GM19395 (cell line): Measurements from ENCODE around the gene HOXD8.

Source experiments
- ATAC-seq: cut with Tn5 transposase; IDR thresholded peaks from one replicate; pipeline ENCODE4 v1.9.1; 2021; ENCODE audit warnings: mild to moderate bottlenecking, moderate library complexity; ENCODE audit not compliant: unreplicated experiment

Gene HOXD8

GRCh38 chr2:176090862-176091261 is 38.6 kb upstream of the HOXD8 start:
- ATAC-seq: no peak

DNA sequence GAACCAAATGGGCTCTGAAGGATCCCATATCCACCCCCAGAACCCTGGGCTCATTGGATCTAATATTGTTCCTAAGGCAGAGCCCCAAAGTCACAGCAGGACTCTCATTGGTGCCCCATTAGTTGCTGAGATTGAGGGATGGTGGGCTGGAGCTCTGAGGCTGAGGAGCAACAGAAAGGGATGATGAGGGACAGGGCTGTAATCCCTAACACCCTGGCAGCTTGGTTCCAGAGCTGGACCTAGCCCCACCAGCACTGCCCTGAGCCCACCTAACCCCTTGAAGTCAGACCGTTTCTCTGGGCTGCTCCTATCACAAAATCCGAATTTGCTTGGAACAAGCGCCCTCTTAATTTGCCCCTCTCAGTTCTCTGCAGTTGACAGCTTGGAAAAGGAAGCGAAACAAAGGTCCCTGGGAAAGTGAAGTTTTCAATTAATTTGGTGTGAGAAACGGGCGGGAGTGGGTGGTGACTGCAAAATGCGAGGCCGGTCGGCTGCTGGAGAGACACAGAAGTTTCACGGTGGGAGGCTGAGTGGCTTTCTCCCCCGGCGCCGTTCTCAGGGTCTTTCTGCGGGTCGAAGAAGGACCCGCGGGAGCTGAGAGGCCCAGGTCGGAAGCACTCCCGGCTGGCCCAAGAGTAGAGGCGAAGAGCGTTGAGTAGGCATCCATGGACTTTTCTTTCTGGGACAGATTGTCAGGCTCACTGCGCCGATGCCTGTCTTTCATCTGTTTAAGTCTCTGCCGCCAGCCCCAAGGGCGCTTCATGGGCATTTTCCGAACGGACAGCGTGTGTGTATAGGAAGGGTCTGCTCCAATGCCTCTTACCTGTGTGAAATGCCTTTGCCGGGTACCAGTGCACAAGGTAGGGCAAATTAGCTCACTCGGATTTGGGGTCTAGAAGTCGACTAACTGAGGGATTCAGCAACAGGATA is 37.9 kb upstream of the HOXD8 start:
- ATAC-seq: no peak

DNA sequence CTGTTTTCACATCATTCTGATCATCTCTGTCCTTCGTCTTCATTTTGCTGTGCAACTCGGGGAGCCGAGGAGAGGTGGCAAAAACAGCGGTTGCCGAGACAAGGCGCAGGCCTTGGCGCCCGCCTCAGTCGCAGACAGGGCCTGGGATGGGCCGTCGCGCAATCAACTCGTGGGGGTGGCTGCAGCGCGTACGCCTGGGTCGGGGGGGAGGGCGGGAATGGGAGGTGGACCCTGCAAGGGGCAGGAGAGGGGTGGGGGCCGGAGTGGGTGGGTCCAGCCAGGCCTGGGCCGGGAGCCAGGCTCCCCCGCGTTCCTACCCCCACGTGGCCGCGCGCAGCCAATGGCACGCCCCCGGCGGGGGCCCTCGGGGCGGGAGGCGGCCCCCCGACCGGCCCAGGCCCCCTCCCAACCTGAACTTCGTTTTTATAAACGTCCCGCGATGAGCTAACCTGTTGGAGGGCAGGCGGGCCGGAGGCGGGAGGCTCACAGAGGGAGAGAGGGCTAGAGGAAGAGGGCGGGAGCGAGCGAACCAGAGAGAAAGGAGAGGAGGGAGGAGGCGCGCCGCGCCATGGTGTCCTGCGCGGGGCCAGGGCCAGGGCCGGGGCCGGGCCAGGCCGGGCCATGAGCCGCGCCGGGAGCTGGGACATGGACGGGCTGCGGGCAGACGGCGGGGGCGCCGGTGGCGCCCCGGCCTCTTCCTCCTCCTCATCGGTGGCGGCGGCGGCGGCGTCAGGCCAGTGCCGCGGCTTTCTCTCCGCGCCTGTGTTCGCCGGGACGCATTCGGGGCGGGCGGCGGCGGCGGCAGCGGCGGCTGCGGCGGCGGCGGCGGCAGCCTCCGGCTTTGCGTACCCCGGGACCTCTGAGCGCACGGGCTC is 37.0 kb upstream of the HOXD8 start, which contains the start of gene HOXD13:
HOXD13 (plus strand) TSS at position 452 of the 875 bp plus-strand sequence; CDS start at position 622, 170 bp downstream.
- no peak for ATAC-seq

DNA sequence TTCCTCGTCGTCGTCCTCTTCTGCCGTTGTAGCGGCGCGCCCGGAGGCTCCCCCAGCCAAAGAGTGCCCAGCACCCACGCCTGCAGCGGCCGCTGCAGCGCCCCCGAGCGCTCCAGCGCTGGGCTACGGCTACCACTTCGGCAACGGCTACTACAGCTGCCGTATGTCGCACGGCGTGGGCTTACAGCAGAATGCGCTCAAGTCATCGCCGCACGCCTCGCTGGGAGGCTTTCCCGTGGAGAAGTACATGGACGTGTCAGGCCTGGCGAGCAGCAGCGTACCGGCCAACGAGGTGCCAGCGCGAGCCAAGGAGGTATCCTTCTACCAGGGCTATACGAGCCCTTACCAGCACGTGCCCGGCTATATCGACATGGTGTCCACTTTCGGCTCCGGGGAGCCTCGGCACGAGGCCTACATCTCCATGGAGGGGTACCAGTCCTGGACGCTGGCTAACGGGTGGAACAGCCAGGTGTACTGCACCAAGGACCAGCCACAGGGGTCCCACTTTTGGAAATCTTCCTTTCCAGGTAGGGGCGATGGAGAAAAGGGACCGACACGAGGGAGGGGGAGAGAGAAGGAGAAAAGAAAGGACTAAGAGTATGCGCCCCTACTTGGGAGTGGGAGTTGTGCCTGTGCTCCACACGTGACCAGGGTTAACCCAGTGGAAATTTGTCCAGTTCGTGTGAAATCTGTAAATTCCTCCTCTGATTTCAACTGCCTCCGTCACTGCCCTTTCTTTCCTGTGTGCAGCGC is 36.2 kb upstream of the HOXD8 start:
- no peak for ATAC-seq

GRCh38 chr2:176093898-176094249 is 35.6 kb upstream of the HOXD8 start:
- ATAC-seq: no peak

DNA sequence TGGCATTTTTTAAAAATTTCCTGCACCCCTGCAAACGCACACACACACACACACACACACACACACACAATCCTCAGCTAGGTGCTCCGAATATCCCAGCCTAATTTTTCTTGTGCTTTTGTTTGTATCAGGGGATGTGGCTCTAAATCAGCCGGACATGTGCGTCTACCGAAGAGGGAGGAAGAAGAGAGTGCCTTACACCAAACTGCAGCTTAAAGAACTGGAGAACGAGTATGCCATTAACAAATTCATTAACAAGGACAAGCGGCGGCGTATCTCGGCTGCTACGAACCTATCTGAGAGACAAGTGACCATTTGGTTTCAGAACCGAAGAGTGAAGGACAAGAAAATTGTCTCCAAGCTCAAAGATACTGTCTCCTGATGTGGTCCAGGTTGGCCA is 35.2 kb upstream of the HOXD8 start:
- no peak for ATAC-seq

GRCh38 chr2:176095421-176095820 is 34.1 kb upstream of the HOXD8 start:
- ATAC-seq: no peak

DNA sequence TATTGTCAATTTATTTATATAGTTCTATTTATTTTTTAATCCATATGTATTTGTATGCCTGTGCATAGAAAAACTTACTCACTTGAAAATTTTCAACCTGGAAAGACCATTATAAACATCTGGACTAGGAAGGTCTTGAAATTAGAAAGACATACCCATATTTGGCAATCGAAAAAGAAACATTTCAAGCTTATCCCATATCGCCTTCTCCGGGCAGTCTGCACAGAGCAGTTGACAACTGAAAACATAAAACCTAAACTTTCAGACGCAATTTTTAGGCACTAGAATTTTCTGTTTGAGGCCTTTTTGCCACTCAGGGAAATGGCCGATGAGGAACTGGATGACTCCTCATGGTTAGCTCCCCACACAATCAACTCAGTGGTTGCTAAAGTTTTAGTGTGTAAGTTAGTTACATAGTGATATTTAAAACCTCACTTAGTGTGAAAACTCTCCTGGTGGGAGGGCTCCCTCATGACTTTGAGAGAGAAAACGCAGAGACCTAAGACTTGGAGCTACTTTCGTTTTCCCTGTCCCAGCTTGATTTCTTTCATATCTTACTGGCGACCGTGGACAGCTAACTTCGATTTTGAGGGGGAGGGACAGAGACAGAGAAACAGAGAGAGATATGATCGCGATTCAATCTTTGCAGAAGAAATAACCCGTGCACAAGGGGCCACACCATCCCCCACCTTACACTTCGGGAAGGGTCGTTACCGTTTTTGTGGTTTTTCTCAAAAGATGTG is 33.1 kb upstream of the HOXD8 start:
- no peak for ATAC-seq

GRCh38 chr2:176096986-176097819 is 32.3 kb upstream of the HOXD8 start:
- peak; percentile 88 for ATAC-seq

DNA sequence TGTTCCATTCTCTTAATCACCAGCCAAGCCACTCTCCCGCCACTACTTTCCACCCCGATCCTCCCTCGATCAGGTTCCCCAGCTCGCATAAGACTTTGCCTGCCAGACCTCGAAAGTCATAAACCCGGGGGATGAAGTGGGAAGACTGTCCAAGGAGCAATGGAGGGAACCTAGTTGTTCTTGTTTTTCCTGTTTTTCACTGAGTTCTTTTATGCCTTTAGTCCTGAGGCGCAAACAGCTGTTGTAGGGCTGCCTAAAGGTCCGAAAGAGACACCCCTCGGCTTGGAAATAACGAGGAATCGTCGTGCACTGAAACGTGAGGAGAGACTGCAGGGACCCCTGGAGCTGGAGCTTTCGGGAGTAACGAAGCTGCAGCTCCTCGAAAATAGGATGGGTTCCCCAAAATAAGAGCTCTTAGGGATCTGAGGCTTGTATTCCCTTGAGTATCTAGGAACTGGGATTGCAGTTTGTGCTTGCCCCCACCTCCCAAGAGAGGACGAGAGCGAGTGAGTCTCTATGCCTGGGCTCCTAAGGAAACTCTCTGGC is 31.6 kb upstream of the HOXD8 start:
- no peak for ATAC-seq

DNA sequence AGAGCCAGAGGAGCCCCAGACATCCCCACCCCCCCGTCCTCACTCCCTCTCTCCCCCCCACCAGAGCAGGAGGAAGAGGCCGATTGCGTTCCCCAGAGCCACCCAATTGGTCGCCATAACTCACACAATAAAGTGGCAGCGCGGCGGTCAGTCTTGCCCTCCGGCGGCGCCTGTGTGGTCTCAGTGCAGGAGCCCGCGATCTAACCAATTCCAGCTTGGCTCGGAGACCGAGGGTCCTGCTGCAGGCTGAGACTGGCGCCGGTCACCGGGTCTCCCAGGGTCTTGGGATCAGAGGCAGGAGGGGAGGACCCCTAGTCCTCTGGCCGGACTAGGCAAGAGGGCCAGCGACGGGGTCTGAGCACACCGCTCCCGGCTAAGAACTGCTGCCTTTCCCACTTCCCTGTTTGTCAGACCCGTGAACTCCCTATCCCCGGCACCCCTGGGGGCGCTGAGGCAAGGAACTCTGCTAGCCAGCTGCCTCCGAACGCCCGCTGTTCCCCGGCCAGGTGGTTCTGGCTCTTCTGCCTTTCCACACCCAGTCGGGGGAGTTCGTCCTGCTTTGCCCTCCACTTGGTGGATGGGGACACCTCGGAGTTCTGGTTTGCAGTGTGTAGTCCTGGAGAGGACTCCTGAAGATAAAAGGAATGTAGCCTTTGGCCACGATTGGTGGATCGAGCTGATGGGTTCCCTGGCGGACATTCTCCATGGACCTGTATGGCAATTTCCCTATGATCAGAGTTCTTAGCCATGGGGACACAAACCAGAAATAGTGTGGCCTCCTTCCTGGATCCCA is 30.9 kb upstream of the HOXD8 start:
- ATAC-seq: no peak

- no peak for ATAC-seq
Measured at GRCh38 chr2:176099159-176099727, 30.3 kb upstream of the HOXD8 start.

DNA sequence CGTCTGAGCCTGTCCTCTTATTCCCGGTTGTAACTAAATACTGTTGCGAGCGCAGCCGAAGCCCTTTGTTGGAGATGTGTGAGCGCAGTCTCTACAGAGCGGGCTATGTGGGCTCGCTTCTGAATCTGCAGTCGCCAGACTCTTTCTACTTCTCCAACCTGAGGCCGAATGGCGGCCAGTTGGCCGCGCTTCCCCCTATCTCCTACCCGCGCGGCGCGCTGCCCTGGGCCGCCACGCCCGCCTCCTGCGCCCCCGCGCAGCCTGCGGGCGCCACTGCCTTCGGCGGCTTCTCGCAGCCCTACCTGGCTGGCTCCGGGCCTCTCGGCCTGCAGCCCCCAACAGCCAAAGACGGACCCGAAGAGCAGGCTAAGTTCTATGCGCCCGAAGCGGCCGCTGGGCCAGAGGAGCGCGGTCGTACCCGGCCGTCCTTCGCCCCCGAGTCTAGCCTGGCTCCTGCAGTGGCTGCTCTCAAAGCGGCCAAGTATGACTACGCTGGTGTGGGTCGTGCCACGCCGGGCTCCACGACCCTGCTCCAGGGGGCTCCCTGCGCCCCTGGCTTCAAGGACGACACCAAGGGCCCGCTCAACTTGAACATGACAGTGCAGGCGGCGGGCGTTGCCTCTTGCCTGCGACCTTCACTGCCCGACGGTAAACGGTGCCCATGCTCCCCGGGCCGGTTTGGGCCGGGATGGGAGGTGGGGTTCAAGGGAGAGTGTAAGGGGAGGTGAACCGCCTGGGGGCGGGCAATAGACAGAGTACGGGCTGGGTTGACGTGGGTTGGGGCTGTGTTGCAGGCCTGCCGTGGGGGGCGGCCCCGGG is 29.6 kb upstream of the HOXD8 start, which contains the start of gene HOXD12:
HOXD12 (plus strand) TSS at position 68 of the 819 bp plus-strand sequence; CDS start at position 75, 7 bp downstream.
- no peak for ATAC-seq

- ATAC-seq: no peak
Measured at GRCh38 chr2:176100547-176101140, 28.9 kb upstream of the HOXD8 start.

- ATAC-seq: no peak
Measured at GRCh38 chr2:176101216-176101830, 28.2 kb upstream of the HOXD8 start.

DNA sequence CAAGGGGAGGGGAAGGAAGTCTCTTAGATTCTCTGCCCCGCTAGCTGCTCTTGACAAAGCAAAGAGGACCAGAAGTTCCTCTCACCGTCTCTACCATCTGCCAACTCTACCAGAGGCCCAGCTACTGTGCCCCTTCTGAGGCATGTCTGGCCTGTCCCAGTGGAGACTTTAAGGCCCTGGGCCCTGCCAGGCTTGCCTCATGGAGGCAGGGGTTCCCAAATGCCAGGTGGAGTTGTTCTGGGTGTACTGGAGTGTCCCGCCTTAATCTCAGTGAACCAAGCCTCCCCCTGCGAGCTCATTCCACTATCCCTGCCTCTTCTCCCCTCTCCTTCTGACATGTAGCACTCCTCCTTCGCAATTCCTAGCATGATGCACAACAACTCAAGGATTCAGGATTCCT is 27.7 kb upstream of the HOXD8 start:
- ATAC-seq: no peak
